ENCODE results near the gene DUSP1.

The DUSP1 gene

DNA sequence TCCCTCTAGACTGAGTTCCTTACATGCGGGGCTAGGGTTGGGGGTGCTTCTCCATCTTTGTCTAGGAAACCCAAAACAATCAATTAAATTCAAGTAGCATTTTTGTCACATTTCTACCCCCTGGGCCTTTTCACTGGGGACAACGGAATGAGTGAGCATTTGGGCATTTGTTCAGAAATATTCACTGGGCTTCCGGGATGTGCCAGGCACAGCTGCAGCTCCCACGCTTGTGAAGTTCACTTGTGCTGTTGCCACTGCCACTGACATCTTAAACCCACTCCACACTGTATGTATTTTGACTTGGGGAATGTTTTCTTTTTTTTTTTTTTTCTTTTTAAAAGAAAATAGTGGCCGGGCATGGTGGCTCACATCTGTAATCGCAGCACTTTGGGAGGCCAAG lies 31.6 kb downstream of the DUSP1 start:
- DNase-seq: no peak

DNA sequence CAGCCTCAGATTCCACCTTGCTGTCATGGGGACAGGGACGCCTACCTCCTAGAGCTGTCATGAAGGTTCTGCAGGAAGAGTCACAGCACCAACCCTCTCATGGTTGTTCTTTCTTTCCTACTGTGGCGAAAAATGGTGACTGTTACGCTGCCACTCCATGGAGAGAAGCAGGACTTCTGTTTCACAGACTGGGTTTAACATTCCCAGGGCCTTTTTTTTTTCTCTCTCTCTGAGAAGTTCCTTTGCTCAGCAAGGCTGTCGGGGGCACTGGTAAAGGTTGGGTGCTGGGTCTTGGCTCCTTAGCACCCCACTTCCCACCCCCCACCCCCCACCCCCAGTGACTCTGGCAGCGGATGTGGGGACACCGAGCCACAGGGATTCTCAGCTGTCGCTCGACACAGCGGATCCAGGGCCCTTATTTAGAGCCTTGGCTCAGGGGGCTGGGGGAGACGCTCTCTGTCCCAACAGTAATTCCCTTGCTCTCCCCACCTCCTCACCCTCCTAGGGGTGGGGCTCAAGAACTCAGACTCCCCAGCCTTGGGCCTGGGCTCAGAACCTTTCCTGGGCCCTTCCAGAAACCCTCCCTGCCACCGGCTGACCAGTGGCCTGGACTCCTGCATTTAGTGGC lies 34.4 kb downstream of the DUSP1 start:
- DNase-seq: no peak

DNA sequence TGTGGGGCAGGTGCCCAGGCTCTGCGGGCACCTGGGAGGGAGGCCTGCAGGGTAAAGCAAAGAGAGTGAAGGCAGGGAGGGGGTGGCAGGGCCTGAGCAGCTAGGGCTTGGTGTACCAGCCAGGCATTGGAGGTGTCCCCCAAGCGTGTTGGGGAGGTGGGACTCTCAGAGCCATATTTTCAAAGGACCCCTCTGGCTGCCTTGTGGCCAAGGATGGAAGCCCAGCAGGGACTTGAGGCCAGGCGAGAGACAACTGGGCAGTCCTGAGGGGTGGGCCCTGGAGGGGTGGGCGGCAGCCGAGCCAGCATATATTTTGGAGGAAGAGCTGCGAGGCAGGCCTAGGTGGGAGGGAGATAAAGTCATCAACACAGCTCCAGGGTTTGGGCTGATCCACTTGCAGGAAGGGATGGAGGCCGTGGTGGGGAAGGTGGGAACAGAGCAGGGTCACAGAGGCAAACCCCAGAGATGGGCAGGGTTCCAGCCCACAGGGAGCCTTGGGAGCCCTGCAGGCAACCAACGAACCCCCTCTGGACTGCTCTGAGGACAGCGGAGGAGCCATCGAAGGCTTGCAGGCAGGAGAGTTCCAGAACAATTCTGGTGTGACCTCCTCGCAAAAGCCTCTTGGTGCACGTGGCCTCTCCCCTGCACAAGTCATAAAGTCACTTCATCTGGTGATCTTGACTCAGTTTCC lies 35.7 kb downstream of the DUSP1 start:
- no peak for DNase-seq

DNA sequence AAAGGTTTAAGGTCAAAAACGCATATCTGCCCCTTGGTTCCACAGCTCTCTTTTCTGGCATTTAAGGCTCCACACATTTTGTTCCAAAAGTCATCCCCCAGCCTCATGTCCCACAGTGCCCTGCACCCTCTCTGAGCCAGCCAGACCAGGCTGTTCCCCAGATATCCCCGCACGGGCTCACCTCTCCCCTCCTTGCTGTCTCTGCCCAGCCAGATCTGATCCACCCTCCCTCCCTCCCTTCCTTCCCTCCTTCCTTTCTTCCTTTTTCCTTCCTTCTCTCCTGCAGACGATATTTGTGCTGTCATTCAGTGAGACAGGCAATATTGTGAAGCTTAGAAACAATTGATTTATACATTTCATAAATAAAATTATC lies 37.0 kb downstream of the DUSP1 start:
- DNase-seq: no peak

DNA sequence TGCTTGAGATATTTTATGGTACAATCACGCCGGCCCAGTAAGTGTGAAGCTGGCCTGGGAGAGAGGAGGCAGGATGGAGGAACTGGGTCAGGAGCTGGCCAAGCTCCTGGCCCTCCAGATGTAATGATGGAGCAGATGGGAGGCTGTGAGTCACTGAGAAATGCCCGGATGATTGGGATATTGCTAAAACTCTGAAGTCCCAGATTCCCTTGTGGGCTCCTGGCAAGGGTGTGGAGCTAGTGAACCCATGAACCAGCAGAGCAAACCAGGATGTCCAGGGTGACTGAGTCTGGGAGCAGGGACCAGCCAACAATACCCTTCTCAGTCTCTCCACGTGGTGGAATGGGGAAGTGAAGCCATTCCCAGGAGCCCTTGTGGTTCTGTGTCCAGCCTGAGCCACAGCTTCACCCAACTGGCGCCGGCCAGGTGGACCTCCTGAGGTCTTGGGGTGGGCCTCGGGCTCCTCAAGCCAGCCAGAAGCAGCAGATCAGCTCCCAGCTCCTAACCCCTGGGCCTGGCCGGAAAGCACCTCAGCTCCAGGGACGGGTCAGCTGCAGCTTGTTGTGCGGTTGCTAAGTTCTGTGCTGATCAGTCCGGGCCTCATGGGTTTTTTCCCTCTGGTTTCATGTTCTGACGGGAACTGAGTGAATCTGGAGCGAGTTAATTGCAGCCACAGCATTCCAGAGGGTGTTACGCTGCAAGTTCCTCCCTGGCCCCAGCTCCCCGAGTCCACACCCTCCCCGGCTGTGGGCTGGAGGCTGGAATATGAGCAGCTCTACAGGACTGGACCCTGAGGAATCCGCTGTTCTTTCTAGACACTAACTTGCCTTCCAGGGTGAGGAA lies 37.6 kb downstream of the DUSP1 start:
- DNase-seq: no peak

DNA sequence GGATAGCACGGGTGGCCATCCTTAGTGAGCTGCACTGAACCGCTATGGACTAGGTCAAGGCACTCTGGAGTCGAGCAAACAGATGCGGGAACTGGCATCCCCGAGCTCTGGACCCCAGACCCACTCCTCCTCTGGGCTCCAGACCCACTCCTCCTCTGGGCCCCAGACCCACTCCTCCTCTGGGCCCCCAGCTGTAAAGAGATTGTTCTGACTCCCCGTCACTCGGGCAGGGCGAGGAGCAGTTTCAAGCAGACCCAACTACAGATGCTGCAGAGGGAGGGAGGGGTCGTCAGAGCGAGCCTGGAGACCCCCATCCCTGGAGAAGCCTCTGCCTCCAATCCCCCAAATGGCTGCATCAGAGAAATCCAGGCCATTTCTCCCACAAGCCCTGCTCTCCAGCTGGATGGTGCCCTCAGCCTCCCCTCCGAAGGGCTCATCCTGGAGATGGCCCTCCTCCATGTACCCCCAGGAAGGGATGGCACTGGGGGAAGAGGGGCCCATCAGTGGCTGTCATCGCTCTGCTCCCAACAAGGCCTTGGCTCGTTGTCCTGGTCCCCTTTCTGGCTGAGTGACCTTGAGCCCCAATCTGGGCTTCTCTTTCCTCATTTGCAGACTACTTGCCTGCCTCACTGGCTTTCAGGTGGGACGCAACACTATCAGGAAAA lies 38.7 kb downstream of the DUSP1 start:
- DNase-seq: no peak

DNA sequence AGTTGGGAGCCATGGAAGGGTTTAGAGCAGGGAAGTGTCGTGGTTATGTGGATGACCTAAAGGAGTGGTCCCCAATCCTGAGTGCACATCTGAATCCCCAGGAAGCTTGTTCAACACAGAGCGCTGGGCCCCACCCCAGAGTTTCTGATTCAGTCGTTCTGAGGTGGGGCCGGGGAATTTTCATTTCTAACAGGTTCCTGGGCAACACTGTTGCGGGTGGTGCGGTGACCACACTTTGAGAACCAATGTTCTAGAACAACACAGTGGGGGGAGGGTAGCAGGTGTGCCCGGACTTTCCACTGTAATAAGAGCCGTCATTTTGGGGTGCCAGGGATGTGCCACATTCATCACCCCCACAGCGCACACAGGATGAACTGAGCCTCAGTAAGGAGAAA lies 39.3 kb downstream of the DUSP1 start:
- DNase-seq: no peak

DNA sequence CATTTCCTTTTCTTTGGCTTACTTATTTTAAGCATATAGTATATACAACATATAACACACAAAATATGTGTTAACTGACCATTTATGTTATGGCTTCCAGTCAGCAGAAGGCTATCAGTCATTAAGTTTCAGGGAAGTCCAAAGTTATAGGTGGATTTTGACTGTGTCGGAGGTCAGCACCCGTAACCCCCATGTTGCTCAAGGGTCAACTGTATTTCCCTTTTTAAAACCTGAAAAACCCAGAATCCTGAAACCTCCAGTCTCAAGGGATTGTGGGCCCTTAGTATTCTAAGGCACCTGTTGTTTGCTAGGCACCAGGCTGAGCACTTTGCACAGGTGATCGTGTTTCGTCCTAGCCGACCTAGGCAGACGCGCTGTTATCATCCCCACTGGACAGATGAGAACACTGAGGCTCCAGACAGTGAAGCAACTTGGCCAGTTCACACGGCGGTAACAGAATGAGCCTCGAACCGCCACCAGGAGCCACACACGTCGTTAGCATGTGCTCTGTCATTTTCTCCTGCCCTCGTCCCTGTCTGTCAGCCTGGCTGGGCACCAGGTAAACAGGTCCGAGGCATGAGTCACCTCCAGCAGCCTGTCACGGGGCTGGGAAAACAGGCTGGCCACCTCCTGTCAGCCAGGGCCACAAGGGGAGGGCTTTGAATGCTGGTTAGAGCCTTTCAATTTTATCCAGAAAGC lies 39.9 kb downstream of the DUSP1 start:
- no peak for DNase-seq

DNA sequence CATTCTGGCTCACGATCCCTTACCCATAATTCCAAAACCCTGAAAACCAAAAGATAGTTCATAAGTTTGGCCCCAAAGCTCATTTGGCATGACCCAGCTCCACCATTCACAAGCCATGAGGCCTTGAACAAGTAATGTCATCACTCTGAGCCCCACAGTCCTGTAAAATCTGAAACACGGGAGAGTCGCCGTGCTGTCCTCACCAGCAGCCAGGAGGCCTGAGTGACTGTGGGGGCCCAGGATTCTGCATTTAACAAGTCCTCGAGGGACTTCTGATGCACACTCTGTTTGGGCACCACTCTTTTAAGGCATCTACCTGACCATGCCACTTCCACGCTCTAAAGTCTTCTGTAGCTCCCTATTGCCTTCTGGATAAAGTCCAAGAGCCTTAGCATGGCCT lies 40.8 kb downstream of the DUSP1 start:
- no peak for DNase-seq

DNA sequence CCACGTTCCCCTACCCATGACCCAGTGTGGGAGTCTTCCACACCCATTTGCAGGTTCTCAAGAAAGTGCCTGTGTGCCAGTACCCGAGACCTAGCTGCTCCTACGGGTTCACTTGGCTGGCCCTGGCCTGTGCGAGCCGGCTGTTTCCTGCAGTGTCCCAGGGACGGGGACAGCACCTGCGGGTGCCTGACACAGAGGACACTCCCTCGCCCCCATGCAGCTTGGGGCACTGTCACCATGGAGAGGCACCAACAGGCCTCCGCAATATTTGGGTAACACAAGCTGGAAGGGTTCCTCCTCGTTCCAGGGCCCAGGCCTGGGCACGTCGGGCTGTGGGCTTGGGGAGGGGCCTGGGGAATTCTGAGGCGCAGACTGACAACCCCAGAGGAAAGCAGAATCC lies 41.4 kb downstream of the DUSP1 start:
- no peak for DNase-seq

DNA sequence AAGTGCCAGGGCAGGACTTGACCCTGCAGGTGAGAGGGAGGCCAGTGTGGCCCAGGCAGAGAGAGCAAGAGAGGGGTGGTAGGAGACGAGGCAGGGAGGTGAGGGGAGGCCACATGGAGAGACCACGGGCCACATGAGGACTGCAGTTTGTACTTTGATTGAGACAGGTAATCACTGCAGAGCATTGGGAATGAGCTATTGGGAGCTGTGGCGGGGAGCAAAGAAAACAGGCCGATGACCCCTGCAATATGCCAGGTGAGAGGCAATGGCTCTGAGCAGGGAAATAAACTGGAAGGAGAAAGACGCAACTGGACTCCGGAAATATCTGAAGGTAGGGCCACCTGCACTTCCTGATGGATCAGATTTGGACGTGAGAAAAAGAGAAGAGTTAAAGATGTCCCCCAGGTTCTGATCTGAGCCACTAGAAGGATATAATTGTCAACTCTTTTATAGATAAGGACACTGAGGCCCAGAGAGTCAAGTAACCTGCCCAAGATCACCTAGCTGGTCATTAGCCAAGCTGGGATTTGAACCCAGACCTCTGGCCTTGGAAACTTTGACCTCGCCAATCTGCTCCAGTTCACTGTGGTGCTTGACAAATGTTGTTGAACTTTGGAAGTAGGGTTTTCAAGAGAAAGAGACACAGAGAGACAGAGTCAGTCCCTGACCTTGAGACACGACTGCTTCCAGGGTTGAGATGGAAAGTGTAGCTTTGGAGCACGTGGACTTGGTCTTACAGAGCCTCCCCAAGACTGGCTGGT lies 42.3 kb downstream of the DUSP1 start:
- DNase-seq: no peak

DNA sequence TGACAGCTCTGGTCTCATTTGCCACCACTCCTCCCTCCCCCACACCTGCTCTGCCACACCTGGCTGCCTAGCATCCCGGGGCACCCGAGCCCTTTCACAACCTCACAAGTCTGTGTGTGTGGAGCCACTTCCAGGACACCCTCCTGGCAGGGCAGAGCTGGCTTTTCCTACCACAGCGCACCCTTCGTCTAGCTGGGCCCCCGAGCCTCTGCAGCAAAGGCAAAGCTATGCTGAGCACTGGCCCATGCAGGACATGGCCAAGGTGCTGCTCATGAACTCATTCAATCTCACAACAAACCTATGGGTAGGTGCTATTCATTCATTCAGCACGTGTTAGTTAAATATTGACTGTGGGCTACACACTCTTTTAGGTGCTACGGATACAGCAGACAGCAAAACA lies 43.4 kb downstream of the DUSP1 start:
- DNase-seq: no peak

DNA sequence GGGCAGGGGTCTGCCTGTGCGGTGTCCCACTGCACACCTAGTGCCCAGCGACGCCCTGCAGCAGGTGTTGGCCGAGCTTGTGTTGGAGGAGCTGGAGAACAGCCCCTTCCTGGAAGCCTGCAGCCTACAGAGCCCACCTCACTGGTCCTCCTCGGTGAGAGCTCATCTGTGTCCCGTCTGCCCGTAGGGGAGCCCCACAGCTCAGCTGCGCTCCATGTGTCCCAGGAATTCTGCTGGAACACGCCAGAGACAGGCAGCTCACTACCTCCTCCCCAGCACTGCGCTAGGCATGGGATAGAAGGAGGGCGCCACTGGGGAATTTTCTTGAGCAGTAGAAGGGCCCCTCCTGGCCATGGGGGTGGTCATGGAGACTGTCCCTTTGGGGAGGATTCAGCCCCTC lies 44.0 kb downstream of the DUSP1 start:
- DNase-seq: no peak

DNA sequence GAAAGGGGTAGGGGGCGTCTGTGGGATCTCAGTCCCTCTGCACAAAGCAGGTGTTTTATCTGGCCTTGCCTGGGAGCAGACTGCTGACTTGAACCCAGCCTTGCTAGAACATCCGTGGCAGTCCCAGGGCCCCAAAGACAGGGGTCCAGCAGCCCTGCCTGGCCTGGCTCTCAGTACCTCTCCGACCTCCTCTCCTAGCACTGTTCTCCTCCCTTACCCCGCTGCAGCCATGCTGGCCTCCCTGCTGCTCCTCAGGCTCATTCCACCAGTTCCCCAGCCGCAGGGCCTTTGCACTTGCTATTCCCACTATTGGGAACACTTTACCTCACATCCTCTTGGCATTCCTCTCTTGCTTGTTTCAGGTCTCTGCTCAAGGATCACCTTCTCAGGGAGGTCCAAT lies 45.2 kb downstream of the DUSP1 start:
- DNase-seq: no peak

DNA sequence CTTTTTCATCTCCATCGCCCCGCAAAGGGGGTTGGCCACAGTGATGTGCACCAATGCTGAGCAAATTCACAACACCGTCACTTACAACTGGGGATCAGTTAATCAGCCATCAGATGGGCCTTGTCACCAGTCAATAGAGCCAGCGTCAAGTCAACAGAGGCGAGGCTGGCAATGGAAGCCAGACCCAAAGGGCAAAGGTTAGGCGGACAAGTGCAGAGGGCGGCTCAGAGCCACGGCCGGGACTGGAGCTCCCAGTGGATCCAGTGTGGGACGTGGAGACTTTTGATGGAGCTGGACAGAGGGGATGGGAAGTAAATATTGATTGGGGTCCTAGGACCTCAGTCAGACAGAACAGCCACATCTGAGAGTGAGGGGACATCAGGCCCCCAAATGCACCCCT lies 45.7 kb downstream of the DUSP1 start:
- DNase-seq: no peak

DNA sequence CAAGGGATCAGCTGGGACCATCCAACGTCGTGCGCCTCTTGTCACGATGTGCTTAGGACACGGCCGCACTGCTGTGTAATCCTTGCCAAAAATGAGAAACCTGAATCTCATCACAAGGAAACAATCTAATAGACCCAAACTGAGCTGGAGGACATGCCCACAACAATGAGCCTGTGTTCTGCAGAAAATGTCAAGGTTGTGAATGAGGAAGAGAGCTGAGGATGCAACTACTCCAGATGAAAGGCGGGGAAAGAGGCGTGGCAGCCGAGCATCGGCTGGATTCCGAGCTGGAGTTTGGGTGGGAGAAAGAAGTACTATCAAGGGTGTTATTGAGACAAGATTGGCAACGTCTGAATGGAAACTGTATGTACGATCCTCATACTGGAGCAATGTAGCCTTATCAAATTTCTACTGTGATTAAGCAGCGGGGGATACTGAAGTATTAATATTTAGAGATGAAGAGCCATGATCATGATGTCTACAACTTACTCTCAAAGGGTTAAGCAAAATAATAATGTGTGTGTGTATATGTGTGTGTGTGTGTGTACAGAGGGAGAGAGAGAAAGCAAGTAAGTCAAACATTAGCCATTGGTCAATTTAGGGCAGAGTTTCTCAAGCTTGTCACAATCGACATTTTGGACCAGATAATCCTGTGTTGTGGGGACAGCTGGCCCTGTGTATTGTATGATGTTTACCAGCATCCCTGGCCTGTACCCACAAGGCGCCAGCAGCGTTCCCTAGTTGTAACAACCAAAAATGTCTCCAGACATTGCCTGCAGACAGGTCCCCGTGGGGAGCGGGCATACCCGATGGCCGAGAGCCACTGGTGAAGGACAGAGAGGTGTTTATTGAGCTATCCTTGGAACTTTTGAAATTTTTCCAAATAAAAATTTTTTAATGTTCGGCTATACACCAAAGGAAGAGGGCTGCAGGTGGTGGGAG lies 46.5 kb downstream of the DUSP1 start:
- no peak for DNase-seq

DNA sequence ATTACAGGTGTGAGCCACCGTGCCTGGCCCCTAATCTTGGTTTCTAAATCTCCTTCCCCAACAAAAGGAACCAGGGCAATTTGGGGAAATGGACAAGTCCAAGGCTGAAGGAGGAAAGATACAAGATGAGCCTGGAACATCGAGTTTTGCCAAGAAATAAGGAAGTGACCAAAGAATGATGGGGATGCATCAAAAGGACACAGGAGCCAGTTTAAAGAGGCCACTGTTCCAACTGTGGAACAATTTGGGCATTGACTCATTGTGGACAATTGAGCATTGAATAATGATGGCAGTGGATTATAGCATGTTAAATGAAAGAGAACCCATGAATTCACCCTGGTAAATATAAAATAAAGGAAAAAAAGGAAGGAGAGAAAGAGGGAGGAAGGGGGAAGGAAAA lies 47.5 kb downstream of the DUSP1 start:
- no peak for DNase-seq

DNA sequence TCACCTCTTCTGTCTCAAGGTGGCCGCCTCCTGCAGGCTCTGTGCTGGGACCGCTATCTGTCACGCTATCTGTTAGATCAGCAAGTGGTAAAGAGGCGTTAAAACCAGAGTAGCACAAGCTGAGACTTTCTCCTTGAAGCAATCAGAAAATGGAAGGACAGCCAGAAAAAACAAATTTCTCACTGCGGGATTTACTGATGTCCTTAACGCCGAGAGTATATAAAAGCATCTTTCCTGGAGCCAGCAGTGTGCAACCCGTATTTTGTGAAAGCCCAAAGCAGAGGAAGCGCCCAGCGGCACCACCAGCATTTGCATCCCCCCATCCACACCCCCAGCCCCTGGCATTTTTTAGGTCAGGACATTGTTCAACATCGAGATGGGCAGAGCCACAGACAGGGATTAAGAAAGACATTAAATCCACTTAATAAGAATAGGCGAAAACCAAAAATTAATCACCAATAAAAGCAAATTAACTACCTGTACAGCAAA lies 48.6 kb downstream of the DUSP1 start:
- no peak for DNase-seq

DNA sequence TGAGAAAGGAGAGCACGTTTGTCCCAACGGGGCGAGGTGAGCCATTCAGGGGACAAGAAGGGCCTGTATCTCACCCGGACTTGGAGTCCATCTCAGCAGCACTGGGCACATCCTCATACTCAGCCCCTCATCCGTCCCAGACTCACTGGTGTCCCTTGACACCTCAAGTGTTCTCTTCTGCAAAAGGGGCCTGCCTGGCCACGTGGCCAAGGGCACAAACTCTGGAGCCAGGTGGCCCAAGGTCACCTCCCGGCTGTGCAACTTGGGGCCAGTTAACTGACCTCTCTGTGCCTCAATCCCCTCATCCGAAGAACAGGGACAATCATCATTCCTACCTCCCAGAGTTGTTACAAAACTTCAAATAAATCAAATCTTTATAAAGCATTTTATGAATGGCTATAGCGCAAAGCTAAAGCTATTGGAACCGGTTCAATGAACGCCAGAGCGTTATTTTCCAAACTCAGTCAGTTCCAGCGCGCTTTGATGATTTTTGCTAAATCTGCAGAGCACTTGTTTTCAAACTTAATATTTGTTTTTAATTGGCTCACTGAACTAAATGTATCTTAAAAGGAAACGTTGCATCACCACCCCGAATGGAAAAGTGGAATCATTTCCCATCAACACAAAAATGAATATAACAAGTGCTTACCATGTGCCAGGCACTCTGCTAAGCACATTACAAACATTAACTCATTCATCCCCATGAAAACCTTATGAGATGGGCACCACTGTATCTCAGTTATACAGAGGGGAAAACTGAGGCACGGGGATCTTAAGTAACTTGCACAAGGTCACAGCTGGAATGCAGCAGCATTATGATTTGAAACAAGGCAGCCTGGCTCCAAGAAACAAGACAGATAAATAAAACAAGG lies 49.3 kb downstream of the DUSP1 start:
- no peak for DNase-seq

DNA sequence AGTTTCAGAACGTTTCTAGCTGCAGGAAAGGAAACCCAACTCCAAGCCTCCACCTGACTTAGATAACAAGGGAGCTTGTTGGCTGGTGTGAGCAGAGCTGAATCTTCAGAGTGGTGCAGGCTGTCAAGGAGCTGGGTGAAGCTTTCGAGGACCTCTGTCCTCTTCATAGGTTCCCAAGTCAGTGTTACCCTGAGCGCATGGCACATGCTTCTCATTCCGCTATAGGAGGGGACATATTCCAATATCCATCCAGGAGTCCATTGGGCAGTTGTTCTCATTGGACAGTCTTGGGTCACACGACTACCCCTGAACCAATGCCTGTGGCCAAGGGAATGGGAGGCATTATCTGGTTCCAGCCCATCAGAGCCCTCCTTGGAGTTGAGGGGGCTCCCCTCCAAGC lies 50.3 kb downstream of the DUSP1 start:
- DNase-seq: no peak
